EH (cell line): ENCODE results near the gene SNIP1.
"Not testable (repeated sequence)": the region's sequence is repeated elsewhere in the genome, so short reads cannot be mapped to it uniquely, and the experiment has no call there.

ENCODE experiments used
- DNase-seq: peaks from one replicate; pipeline ENCODE4 v3.0.0-alpha.2; 2015; ENCODE audit warnings: low read depth

The SNIP1 gene

DNA sequence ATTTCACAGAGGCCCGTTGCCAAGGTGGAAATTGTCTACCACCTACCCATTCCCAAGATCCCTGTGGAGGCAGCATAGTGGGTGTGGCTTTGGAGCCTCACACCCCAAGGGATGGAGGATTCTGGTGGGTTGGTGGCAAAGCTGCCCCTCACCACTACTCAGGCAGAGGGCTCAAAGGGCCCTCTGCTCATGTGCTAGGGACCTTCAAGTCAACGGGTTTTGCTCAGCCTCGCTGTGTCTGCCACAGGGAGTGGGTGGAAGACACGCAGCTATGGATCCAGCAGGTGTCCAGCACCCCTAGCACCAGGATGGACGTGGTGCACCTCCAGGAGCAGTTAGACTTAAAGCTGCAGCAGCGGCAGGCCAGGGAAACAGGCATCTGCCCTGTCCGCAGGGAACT lies 5.0 kb upstream of the SNIP1 start:
- DNase-seq, result no peak

DNA sequence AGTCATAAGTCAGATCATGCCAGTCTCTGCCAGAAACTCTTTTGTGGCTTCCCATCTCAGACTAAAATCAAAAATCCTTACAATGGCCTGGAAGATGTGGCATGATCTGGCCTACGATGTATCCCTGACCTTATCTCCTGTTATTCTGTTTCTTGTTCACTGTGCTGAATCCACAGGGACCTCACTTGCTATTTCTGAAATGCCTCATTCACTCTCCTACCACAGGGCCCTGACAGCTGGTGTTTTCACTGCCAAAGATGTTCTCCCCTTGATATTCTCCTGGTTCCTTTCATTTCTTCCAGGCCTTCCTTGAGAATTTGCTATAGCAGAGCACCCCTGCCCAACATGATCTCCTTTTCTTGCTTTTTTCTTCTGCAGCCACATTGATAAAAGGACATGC lies 4.3 kb upstream of the SNIP1 start:
- DNase-seq, result no peak

DNA sequence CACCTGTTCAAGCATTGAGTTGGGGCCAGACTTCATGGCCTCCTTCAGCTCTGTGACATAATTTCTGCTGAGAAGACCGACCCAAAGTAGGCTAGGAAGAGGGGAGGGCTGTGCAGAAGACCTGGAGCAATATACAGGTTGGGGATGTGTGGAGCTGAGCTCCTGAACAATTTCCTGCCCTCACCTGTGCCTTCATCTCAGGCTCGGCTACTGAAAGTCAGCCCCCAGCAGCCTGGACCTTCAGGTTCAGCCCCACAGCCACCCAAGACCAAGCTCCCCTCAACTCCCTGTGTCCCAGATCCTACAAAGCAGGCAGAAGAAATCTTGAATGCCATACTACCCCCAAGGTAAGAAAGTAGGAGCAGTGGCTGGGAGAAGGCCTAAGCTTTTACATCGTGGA lies 3.3 kb upstream of the SNIP1 start:
- DNase-seq, result no peak

DNA sequence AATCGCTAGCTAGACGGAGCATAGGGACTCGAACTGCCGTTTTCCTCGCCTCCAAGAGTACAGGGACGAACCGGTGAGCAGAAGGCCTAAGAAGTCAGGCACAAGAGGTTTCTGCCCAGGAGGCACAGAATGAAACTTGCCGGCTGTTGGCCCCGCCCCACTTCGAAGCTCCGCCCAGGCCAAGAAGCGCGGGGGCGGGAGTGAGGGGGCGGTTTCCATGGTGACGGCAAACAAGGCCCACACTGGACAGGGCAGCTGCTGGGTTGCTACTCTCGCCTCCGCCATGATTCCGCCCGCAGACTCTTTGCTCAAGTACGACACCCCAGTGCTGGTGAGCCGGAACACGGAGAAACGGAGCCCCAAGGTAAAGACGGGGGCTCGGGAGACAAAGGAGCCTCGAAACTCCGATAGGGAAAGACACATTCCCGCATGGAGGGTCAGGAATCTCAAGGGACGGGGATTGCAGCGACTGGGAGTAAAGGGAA lies 2.7 kb upstream of the SNIP1 start, which contains the start of gene DNALI1:
Gene DNALI1 (plus strand): TSS at position 229 of the 485 bp plus-strand sequence. CDS start 55 bp downstream, at position 284.
- peak; percentile 90 for DNase-seq

DNA sequence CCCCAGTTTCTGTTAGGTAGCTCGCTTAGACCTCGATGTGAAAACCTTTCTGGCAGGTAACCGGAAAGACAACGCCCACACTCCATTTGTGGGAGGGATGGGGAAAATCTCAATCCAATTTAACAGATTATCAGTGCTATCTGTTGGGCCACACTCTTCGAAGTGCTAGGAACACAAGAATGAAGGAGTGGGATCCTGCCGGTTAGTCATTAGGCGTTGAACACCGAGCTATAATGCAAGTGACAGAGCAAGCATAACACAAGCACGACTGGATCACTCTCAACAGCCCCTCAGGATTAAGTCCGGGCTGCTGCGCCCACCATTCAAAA lies 531 bp downstream of the SNIP1 start:
- DNase-seq, result no peak

DNA sequence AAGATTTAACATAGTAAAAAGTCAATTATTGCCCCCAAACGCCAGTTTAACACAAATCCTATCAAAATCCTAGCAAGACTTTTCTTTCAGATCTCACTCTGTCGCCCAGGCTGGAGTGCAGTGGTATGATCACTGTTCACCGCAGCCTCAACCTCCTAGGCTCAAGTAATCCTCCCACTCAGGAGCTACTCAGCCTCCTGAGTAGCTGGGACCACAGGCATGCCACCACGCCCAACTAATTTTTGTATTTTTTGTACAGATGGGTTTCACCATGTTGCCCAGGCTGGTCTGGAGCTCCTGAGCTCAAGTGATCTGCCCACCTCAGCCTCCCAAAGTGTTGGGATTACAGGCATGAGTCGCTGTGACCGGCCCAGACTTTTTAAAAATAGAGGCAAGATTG lies 4.8 kb downstream of the SNIP1 start:
- no peak for DNase-seq

DNA sequence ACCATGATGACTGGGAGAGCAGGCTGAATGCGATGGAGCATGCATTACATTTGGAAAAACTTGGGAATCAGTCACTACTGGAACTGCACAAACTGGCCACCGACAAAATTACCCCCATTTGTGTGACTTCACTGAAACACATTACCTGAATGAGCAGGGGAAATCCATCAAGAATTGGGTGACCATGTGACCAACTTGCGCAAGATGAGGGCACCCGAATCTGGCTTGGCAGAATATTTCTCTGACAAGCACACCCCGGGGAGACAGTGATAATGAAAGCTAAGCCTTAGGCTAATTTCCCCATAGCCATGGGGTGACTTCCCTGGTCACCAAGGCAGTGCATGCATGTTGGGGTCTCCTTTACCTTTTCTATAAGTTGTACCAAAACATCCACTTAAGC lies 9.1 kb downstream of the SNIP1 start:
- no peak for DNase-seq

DNA sequence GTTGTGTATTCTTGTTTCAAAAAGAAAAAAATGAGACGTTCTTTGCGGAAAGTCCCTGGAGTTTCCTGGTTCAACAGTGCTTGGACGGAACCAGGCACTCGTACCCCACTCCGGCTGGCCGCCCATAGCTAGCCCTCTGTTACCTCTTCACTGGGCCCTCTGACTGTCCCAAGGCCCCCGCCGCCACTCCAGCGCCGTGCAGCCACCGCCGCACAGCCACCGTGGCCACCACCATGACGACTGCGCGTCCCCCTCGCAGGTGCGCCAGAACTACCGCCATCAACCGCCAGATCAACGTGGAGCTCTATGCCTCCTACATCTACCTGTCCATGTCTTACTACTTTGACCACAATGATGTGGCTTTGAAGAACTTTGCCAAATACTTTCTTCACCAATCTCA lies 9.6 kb downstream of the SNIP1 start:
- DNase-seq, result no peak

DNA sequence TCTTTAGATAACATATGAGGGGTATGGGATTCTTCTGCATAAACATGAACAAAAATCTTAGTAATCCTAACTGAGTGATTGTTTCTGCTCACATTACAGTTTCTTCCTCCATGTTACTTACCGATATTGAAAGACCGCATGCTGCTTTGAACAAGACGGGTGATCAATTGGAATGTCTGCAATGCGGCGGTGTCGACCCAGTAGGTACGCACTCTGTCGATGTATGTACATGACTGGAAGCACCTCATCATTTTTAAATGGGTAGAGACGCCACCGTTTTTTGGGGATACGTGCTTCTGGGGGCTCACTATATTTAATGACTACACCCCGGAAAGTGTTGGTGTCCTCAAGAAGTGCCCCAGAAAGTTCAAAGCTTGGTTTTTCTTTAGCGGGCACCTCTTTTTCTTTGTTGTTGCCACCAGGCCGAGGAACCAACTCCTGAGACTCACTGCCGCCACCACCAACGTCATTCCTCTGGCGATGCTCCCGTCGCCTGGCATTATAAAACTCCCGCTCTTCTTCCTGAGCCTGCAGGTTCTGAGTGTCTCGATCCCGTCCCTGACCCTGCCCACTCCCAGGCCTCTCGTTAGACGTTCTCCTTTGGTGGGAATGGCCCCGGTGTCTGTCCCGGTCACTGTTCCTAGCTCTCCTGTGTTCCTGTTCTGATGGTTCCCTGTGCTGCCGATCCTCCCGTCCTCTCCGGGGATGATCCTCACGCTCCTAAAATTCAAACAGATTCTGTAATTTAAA lies 13.9 kb downstream of the SNIP1 start:
- DNase-seq, result no peak

DNA sequence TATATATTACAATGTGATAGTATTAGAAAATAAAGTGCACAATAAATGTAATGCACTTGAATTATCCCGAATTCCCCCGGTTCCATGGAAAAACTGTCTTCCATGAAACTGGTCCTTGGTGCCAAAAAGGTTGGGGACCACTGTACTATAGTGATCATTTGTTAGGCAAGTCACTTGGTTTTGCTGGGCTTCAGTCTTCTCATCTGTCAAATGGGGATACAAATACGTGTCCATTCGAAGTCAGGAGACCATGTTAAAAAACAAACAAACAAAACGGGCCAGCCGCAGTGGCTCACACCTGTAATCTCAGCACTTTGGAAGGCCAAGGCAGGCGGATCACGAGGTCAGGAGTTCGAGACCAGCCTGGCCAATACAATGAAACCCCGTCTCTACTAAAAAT lies 14.9 kb downstream of the SNIP1 start:
- not testable (repeated sequence) for DNase-seq

DNA sequence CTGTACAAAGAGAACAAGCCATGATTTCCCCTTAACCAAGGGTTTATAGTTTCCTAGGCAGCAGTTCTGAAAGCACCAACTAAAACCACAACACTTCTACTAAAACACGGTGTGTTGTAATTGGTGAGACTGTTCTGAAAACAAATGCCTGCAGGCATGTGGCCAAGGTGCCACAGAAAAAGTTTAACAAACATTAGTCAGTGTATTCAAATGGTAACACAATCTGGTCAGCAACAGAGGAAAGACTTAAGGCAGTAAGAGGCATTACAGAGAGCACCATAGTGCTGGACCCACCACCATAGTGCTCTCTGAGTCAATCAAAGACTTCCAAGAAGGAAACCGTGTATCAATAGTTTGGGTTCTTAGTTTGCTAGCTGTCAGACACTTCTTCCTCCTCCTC lies 16.7 kb downstream of the SNIP1 start:
- peak; percentile 26 for DNase-seq

DNA sequence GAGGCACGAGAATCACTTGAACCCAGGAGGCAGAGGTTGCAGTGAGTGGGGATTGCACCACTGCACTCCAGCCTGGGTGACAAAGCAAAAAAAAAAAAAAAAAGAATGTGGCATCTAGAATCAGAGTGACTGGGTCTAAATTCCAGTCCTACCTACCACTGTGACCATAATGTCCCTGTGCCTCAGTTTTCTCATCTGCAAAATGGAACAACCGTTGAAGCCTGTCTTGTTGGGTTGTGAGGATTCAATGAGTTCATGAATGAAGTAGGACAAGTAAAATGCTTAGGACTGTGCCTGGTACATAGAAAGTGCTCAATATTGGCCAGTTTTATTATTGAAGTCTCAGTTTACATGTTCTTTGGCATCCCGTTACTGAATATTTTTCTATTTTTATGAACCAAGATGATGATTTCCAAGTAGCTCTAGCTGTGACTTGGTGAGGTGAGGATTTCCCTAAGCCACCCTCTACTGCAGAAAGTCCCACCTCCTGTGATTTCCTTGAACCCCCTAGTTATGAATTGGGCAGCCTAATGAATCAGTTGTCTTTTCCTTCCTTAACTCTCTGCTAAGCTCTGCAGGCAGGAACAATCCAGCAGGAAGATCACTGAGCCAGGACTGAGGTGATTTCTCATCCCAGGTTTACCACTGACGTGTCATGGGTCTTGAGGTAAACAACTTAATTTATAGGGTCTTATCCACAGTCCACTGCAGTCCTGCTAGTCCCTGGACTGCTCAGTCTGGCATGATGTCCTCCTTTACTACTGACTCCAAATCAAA lies 20.6 kb downstream of the SNIP1 start:
- no peak for DNase-seq

DNA sequence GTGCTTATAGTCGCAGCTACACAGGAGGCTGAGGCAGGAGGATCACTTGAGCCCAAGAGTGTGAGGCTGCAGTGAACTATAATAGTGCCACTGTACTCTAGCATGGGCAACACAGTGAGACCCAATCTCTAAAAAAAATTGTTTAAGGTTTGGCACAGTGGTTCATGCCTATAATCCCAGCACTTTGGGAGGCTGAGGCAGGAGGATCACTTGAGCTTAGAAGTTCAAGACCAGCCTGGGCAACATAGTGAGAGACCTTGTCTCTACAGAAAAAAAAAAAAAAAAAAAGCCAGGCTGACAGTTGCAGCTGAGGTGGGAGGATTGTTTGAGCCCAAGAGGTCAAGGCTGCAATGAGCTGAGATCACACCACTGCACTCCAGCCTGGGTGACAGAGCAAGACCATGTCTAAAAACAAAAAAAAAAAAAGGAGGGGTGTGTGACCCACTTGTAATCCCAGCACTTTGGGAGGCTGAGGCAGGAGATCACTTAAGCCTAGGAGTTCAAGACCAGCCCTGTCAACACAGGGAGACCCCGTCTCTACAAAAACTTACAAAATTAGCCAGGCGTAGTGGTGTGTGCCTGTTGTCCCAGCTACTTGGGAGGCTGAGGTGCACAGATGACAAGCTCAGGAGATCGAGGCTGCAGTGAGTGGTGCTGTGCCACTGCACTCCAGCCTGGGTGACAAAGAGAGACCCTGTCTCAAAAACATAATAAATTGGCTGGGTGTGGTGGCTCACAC lies 21.5 kb downstream of the SNIP1 start:
- not testable (repeated sequence) for DNase-seq

DNA sequence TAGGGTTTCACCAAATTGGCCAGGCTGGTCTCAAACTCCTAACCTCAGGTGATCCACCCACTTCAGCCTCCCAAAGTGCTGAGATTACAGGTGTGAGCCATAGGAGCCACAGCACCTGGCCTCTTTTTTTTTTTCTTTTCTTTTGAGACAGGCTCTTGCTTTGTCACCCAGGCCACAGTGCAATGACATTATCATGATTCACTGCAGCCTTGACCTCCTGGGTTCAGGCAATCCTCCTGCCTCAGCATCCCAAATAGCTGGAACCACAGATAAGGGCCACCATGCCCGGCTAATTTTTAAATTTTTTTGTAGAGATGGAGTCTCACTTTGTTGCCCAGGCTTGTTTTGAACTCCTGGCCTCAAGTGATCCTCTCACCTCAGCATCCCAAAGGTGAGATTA lies 24.2 kb downstream of the SNIP1 start:
- not testable (repeated sequence) for DNase-seq

DNA sequence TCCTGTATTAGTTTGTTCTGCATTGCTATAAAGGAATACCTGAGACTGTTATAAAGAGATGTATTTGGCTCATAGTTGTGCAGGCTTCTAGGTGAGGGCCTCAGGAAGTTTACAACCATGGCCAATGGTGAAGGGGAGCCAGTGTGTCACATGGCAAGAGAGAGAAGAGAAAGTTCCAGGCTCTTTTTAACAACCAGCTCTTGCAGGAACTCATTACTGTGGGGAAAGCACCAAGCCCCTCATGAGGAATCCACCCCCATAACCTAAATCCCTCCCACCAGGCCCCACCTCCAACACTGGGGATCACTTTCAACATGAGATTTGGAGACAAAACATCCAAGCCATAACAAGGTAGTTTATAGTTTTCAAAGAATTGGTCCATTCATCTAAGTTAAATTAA lies 34.5 kb downstream of the SNIP1 start:
- no peak for DNase-seq

DNA sequence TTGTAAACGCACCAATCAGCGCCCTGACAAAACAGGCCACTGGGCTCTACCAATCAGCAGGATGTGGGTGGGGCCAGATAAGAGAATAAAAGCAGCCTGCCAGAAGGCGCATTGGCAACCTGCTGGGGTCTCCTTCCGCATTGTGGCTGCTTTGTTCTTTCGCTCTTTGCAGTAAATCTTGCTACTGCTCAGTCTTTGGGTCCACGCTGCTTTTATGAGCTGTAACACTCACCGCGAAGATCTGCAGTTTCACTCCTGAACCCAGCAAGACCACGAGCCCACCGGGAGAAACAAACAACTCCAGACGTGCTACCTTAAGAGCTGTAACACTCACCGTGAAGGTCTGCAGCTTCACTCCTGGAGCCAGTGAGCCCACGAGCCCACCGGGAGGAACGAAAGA lies 35.2 kb downstream of the SNIP1 start:
- DNase-seq, result not testable (repeated sequence)

DNA sequence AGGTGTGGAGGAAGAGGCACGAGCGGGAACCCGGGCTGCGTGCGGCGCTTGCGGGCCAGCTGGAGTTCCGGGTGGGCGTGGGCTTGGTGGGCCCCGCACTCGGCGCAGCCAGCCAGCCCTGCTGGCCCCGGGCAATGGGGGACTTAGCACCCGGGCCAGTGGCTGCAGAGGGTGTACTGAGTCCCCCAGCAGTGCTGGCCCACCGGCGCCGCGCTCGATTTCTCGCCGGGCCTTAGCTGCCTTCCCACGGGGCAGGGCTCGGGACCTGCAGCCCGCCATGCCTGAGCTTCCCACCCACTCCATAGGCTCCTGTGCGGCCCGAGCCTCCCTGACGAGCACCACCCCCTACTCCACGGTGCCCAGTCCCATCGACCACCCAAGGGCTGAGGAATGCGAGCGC lies 35.9 kb downstream of the SNIP1 start:
- DNase-seq, result not testable (repeated sequence)

DNA sequence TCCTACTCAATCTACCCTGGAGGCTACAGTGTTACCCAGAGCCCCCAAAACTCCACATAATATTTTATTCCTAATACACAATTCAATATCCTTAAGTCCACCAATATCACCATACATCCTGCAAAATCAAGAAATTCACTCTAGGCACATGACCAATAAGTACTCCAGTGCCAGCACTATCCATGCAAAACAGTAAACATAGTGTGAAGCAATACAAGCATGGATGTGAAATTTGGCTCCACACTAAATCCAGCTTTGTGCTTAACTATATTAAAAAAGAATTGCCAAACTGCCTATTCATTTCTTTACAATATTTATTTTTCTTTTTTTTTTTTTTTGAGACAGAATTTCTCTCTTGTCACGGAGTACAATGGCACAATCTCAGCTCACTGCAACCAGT lies 36.5 kb downstream of the SNIP1 start:
- DNase-seq, result no peak

DNA sequence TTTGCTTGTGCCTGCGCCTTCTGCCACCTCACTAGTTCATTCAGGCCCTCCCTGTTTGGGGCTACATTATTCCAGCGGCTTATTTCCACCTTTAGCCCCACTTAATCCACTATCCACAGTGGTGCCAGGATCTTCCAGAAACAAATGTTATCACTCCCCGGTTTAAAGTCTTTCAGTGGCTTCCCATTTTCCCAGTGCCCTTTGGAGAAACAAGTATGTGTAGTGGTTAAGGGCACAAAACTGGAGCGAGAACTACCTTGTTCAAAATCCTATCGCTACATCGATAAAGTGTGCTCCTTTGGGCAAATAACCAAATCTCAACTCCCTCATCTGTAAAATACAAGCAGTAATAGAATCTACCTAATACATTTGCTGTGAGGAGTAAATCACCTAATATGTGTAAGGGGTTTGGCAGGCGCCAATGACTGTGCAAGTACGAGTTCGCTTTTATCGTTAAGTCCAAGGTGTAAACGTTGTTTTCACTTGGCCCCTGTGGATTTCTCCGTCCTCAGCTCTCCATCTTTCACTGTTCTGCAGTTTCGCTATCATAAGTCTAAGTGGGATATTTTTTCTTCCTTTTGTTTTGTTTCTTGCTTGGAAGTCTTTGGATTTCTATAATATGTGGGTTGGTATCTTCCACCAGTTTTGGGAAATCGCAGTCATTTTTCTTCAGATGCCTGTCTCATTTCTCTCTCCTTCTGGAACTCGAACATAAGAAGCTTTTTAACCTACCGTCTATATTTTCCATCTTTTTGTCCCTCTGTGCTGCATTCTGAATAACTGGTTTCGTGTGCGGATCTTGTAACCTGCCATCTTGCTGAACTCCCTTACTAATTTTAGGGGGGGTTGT lies 38.7 kb downstream of the SNIP1 start:
- no peak for DNase-seq

DNA sequence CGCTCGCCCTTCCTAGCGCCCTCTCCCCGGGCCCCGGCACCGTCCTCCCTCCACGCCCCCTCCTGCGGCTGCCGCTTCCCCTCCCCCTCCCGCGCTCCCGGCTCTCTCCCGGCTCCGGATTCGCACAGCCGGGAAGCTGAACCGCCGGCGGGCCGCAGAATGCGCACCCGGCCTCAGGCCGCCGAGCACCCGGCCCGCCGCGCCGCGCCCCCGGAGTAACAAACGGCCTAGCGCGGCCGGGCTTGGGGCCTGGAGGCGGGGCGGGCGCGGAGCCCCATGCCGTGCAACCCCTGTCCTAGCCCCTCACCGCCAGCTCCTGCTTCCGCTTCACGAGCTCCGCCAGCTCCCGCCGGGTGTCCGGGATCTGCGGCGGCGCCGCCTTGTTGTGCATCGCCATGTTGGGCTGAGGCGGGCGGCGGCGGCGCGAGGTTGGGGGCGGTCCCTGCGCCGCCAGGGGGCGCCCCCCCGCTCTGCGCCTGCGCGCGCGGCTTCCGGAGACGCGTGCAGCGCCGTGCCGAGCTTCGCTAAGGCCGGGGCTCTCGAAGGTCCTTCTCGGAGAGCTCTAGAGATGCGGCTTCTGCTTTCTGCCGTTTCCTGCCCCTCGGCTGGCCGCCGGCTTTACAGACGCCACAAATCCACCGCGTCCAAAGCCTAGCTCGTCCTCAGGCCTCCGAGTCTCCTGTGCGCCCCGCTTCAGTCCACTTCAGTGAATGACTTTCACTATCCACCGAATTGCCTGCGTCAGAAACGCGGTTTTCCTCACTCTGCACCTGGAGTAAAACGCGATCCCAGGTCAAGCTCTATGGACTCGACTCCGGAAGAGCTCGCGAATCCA lies 39.5 kb downstream of the SNIP1 start, which contains the start of gene MEAF6:
Gene MEAF6 (minus strand): TSS at position 417 of the 835 bp plus-strand sequence. CDS start 20 bp downstream, at position 397.
- DNase-seq, result peak; percentile 88
